H1 (cell line): ENCODE results near the gene SLC43A3. TPM values are rescaled to one million over a fixed set of nuclear protein-coding genes. Genes with fewer than 3 reads are reported as not detected.

Source experiments
- CBX5 ChIP-seq: fragments of 300-800, 300-1000 bp; sonication (generic); IDR thresholded peaks from 2 replicates; pipeline ENCODE4 v1.7.1; 2016; ENCODE audit warnings: antibody characterized with exemption, low read length, low read depth
- CEBPB ChIP-seq: IDR thresholded peaks from 2 replicates; pipeline ENCODE4 v1.6.1; 2012; ENCODE audit warnings: low read depth, low read length
- CREB1 ChIP-seq: IDR thresholded peaks from 2 replicates; pipeline ENCODE4 v1.6.1; 2012; ENCODE audit warnings: inconsistent platforms
- CTBP2 ChIP-seq: IDR thresholded peaks from 2 replicates; pipeline ENCODE4 v1.7.0; 2011; ENCODE audit warnings: borderline replicate concordance, mild to moderate bottlenecking, moderate library complexity, mixed read lengths, low read length; ENCODE audit not compliant: insufficient read depth, insufficient read length
- EP300 ChIP-seq, 2 experiments: IDR thresholded peaks; 1 replicate in 1 of 2; 2 replicates in 1 of 2; pipeline ENCODE4 v1.6.1; 2011 to 2012; ENCODE audit warnings: low read depth in 2 of 2, low read length in 2 of 2, mild to moderate bottlenecking in 2 of 2, borderline replicate concordance in 1 of 2, inconsistent platforms in 1 of 2, moderate library complexity in 1 of 2
- GABPA ChIP-seq: IDR thresholded peaks from 2 replicates; pipeline ENCODE4 v1.6.1; 2011; ENCODE audit warnings: mild to moderate bottlenecking, low read length, moderate library complexity, borderline replicate concordance; ENCODE audit not compliant: insufficient read depth
- JUN ChIP-seq: IDR thresholded peaks from 2 replicates; pipeline ENCODE4 v1.6.1; 2011; ENCODE audit warnings: low read depth, mild to moderate bottlenecking, improper control_type of control experiment, low read length
- KDM1A ChIP-seq: fragments of 200-600, 300-600 bp; sonication (generic); IDR thresholded peaks from 2 replicates; pipeline ENCODE4 v1.7.1; 2016; ENCODE audit warnings: mild to moderate bottlenecking, low read length, borderline replicate concordance
- NRF1 ChIP-seq: IDR thresholded peaks from 2 replicates; pipeline ENCODE4 v1.6.1; 2011; ENCODE audit warnings: mild to moderate bottlenecking, low read depth, low read length, improper control_type of control experiment
- RAD21 ChIP-seq, 2 experiments: IDR thresholded peaks in 1 of 2; conservative IDR thresholded peaks in 1 of 2; 2 replicates each; pipeline ENCODE4 v1.6.1; 2011; ENCODE audit warnings: low read depth in 2 of 2, low read length in 2 of 2, improper control_type of control experiment in 1 of 2, inconsistent platforms in 1 of 2, mild to moderate bottlenecking in 1 of 2, moderate library complexity in 1 of 2
- RNF2 ChIP-seq: fragments of 200-900, 300-1000 bp; sonication (generic); IDR thresholded peaks from 2 replicates; pipeline ENCODE4 v1.7.1; 2016; ENCODE audit warnings: borderline replicate concordance, low read depth, mild to moderate bottlenecking, antibody characterized with exemption, low read length; ENCODE audit not compliant: poor library complexity, severe bottlenecking; ENCODE audit errors: missing control alignments
- SAP30 ChIP-seq: fragments of 300-600 bp; sonication (generic); IDR thresholded peaks from 2 replicates; pipeline ENCODE4 v1.7.1; 2012; ENCODE audit warnings: low read length, moderate library complexity, mild to moderate bottlenecking, inconsistent platforms; ENCODE audit not compliant: insufficient read depth, insufficient replicate concordance
- SP2 ChIP-seq: IDR thresholded peaks from 2 replicates; pipeline ENCODE4 v1.6.1; 2012; ENCODE audit warnings: mild to moderate bottlenecking, low read length, inconsistent platforms
- SP4 ChIP-seq: IDR thresholded peaks from 2 replicates; pipeline ENCODE4 v1.6.1; 2012; ENCODE audit warnings: low read length, inconsistent platforms
- SUZ12 ChIP-seq: fragments of 200-600 bp; sonication (generic); IDR thresholded peaks from 2 replicates; pipeline ENCODE4 v1.6.1; 2012; ENCODE audit warnings: mild to moderate bottlenecking, inconsistent platforms, low read length, moderate library complexity, mixed read lengths
- TAF1 ChIP-seq: IDR thresholded peaks from 2 replicates; pipeline ENCODE4 v1.6.1; 2011; ENCODE audit warnings: mild to moderate bottlenecking, low read depth, low read length
- TAF7 ChIP-seq: optimal IDR thresholded peaks from 2 replicates; pipeline ENCODE3; 2011; ENCODE audit warnings: low read depth, mild to moderate bottlenecking, inconsistent platforms, low read length, moderate library complexity, borderline replicate concordance
- YY1 ChIP-seq: IDR thresholded peaks from 2 replicates; pipeline ENCODE4 v1.6.1; 2011; ENCODE audit warnings: low read depth, mild to moderate bottlenecking, low read length
- polyA plus RNA-seq, 7 experiments: library from polyadenylated mRNA; depleted of rRNA in 3 of 7; stranded (reverse) in 5 of 7; unstranded in 2 of 7; fragments of >200 nt in 5 of 7; fragments of 200-250 nt in 2 of 7; gene quantifications; 1 replicate in 5 of 7; 2 replicates in 1 of 7; 4 replicates in 1 of 7; pipeline versions ENCODE4 v1.2.1 to v1.2.3, GENCODE V29; 2011 to 2013; ENCODE audit warnings: missing spikeins in 2 of 7, mixed read lengths in 2 of 7
- total RNA-seq: library from RNA; stranded (reverse); fragmentation: NEBNext Ultra II Directional; extraction: Animal tissue kit (Norgen Biotek cat#: 25700); gene quantifications from 2 replicates; pipeline ENCODE4 v1.2.1, GENCODE V29; 2021
- TF ChIP-seq, protein P1 (sequence below), 3 experiments: IDR thresholded peaks; 1 replicate in 2 of 3; 2 replicates in 1 of 3; pipeline versions ENCODE4 v1.5.1 to v1.6.1; 2011; ENCODE audit warnings: low read length in 3 of 3, mild to moderate bottlenecking in 3 of 3, inconsistent platforms in 2 of 3, low read depth in 1 of 3, moderate library complexity in 1 of 3; ENCODE audit not compliant: insufficient read depth in 1 of 3; ENCODE audit errors: control extremely low read depth in 1 of 3

The SLC43A3 gene
- total and polyA plus RNA-seq, 2 of the 8 experiments (the other 6 are each of a cell fraction or from before 2014, with no cell fraction given): 31.8 to 67.8 TPM

DNA sequence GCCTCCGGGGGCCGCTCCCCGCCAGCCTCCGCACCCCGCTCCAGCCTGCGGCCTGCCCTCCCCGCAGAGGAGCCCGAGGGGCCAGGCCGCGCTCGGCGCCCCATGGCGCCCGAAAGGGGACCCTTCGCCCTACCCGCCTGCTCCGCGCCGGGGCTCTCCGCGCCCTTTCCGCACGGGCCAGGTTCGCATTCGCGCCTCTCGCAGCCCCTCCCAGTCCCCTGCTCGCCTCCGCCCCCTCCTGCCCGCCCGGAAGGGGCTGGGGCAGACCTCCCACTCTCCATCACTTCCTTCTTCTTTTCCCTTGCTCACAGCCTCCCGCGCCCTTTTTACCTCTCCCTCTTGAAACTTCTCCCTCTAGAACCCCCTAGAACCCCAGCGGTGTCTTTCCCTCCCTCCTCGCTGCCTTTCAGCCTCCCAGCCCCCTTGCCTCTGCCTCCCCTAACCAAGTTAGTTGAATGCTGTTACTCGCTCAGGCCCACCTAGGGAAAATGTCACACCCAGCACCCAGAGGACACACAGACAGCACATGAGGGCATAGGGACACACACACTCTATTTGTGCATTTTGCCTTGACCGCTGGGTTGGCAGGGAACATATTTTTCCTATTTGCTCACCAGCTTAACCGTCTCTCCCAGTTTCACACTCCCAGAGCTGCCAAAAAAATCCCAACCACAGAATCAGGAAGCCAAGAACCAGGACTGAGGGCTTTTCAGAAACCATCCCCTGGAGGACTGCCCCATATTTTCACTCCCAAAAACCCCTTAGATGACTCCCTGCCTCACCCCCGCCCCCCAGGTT, at the start of gene SLC43A3 (continued):
- TF ChIP-seq, protein P1, sequence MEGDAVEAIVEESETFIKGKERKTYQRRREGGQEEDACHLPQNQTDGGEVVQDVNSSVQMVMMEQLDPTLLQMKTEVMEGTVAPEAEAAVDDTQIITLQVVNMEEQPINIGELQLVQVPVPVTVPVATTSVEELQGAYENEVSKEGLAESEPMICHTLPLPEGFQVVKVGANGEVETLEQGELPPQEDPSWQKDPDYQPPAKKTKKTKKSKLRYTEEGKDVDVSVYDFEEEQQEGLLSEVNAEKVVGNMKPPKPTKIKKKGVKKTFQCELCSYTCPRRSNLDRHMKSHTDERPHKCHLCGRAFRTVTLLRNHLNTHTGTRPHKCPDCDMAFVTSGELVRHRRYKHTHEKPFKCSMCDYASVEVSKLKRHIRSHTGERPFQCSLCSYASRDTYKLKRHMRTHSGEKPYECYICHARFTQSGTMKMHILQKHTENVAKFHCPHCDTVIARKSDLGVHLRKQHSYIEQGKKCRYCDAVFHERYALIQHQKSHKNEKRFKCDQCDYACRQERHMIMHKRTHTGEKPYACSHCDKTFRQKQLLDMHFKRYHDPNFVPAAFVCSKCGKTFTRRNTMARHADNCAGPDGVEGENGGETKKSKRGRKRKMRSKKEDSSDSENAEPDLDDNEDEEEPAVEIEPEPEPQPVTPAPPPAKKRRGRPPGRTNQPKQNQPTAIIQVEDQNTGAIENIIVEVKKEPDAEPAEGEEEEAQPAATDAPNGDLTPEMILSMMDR (IDR thresholded peaks at IDR 0.05; ENCODE audit: control extremely low read depth in 1 of 3, insufficient read depth in 1 of 3, low read depth in 1 of 3, low read length in 3 of 3): no peak
- TF ChIP-seq SUZ12 (no peak), CEBPB (no peak), CBX5 (no peak), KDM1A (peak; percentile 97), SAP30 (no peak), CTBP2 (no peak), SP2 (no peak), YY1 (no peak), TAF7 (no peak), EP300 (IDR thresholded peaks at IDR 0.05; ENCODE audit: borderline replicate concordance in 1 of 2, low read depth in 2 of 2, low read length in 2 of 2) (no peak), SP4 (no peak), JUN (no peak), RNF2 (no peak), RAD21 (IDR thresholded peaks at IDR 0.05 in 1 of 2, conservative IDR thresholded peaks at IDR 0.05 in 1 of 2; ENCODE audit: low read depth in 2 of 2, low read length in 2 of 2) (no peak), GABPA (0 out of 2 replicates have a peak, but pooled peaks have one; percentile 22), TAF1 (0 out of 2 replicates have a peak, but pooled peaks have one; percentile 45), CREB1 (no peak), NRF1 (no peak)
